Peyer's patch (tissue), 4 donors: ENCODE data around the gene GRWD1. TPM values are rescaled to one million over a fixed set of nuclear protein-coding genes. Genes with fewer than 3 reads are reported as not detected.
A peak's percentile ranks its signal among the peaks of the same experiment; 100 is the strongest.

ENCODE experiments used
- DNase-seq, 3 donors: peaks; one replicate each; pipeline ENCODE4 v3.0.0-alpha.2; 2017 to 2019
- H3K27ac ChIP-seq, 4 donors: fragments of 200-600 bp; sonication (generic); one replicate each; pipeline ENCODE4 v1.5.1; 2016 to 2019
- H3K27me3 ChIP-seq, 2 donors: fragments of 200-600 bp; sonication (generic); one replicate each; pipeline ENCODE4 v1.5.1; 2019
- H3K36me3 ChIP-seq, 3 donors: fragments of 200-600 bp; sonication (generic); one replicate each; pipeline ENCODE4 v1.5.1; 2016 to 2019
- H3K4me1 ChIP-seq, 4 donors: fragments of 200-600 bp; sonication (generic); one replicate each; pipeline ENCODE4 v1.5.1; 2016 to 2019
- H3K4me3 ChIP-seq, 4 donors: fragments of 200-600 bp; sonication (generic); 1 replicate in 3 of 4; 2 replicates in 1 of 4; pipeline ENCODE4 v1.5.1; 2016 to 2019; ENCODE audit warnings: mild to moderate bottlenecking in 1 of 4
- H3K9me3 ChIP-seq, 4 donors: fragments of 200-600 bp; sonication (generic); one replicate each; pipeline ENCODE4 v1.5.1; 2016 to 2019; ENCODE audit warnings: mild to moderate bottlenecking in 1 of 4
- CTCF ChIP-seq, 6 experiments: fragments of 450-650 bp in 4 of 6; fragments of 200-600 bp in 2 of 6; sonication (generic) in 1 of 6; IDR thresholded peaks; one replicate each; pipeline ENCODE4 v1.5.1; 2017 to 2019; ENCODE audit warnings: antibody characterized with exemption in 6 of 6, mild to moderate bottlenecking in 3 of 6, moderate library complexity in 1 of 6
- POLR2A ChIP-seq, 2 donors: fragments of 450-650 bp; IDR thresholded peaks; one replicate each; pipeline ENCODE4 v1.5.1; 2017; ENCODE audit warnings: antibody characterized with exemption in 2 of 2, mild to moderate bottlenecking in 2 of 2, moderate library complexity in 2 of 2
- total RNA-seq, 4 donors: library from RNA; depleted of rRNA; stranded (reverse); fragments of >200 nt; gene quantifications; one replicate each; pipeline ENCODE4 v1.1.0, GENCODE V29; 2016

The GRWD1 gene
- total RNA-seq, 4 donors from 2014 or later, result 10.0 to 17.6 (median 15.6) TPM

GRCh38 chr19:48405850-48406249 lies 39.9 kb upstream of the GRWD1 start:
- Histone ChIP-seq H3K27me3 (no peaks in the 10 kb centered on the region), H3K4me3 (no peak overlapping the region), H3K4me1 (no peaks in the 10 kb centered on the region), H3K27ac (no peak overlapping the region), H3K9me3 (no peaks in the 10 kb centered on the region), H3K36me3 (no peaks in the 10 kb centered on the region)
- no peak for TF ChIP-seq CTCF (IDR thresholded peaks at IDR 0.05)
- no peak for TF ChIP-seq POLR2A (IDR thresholded peaks at IDR 0.05)
- DNase-seq, result no peak

GRCh38 chr19:48413879-48414587 lies 31.8 kb upstream of the GRWD1 start:
- Histone ChIP-seq H3K4me1 (peaks cover 0 to 17% (median 6%) of the 10 kb centered on the region in 4 donors), H3K27ac (no peak overlapping the region), H3K27me3 (no peaks in the 10 kb centered on the region), H3K9me3 (no peaks in the 10 kb centered on the region), H3K4me3 (peak overlapping the region in 2 of 4 donors; percentile 30 to 37), H3K36me3 (no peaks in the 10 kb centered on the region)
- TF ChIP-seq CTCF (IDR thresholded peaks at IDR 0.05), result no peak
- TF ChIP-seq POLR2A (IDR thresholded peaks at IDR 0.05), result no peak
- DNase-seq, result no peak

DNA sequence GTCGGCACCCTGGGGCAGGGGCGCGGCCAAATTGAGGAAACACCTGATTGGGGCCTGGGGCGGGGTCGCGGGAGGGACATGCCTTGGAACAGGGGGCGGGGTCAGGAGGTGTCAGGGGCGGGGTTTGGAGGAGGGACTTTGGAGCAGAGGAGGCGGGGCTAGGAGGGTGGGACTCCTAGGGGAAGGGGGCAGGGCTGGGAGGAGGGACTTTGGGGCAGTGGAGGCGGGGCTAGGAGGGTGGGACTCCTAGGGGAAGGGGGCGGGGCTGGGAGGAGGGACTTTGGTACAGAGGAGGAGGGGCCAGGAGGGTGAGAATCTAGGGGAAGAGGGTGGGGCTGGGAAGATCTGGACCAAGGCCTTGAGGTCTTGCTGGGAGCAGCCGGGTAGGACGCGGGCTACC lies 30.4 kb upstream of the GRWD1 start:
- peaks cover 0 to 17% (median 6%) of the 10 kb centered on the region in 4 donors for H3K4me1 ChIP-seq
- TF ChIP-seq POLR2A (IDR thresholded peaks at IDR 0.05) (no peak), CTCF (IDR thresholded peaks at IDR 0.05) (no peak)
- H3K36me3 ChIP-seq, result no peaks in the 10 kb centered on the region
- H3K27me3 ChIP-seq, result no peaks in the 10 kb centered on the region
- peak; percentile 72 to 93 (median 88) for DNase-seq
- peak overlapping the region; percentile 13 to 37 (median 28) for H3K4me3 ChIP-seq
- no peaks in the 10 kb centered on the region for H3K9me3 ChIP-seq
- no peak overlapping the region for H3K27ac ChIP-seq

DNA sequence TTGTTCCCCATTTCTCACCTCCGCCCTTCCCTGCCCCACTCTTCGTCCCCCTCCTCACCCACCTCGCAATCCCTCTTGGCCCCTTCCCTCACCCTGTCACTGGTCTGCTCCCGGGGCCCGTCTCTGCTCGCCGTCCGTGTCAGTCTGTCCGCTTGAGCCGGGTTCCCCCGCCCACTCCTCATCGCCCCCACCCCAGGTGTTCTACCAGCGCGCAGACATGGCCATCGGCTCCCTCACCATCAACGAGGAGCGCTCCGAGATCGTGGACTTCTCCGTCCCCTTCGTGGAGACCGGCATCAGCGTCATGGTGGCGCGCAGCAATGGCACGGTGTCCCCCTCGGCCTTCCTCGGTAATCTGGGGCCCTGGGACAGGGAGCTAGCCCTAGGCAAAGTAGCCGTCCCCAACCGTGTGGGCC lies 30.0 kb upstream of the GRWD1 start:
- DNase-seq, result no peak

GRCh38 chr19:48417421-48417820 lies 28.4 kb upstream of the GRWD1 start:
- Histone ChIP-seq H3K27me3 (no peaks in the 10 kb centered on the region), H3K27ac (no peak overlapping the region), H3K4me1 (peaks cover 0 to 17% (median 6%) of the 10 kb centered on the region in 4 donors), H3K36me3 (no peaks in the 10 kb centered on the region), H3K9me3 (no peaks in the 10 kb centered on the region), H3K4me3 (no peak overlapping the region)
- no peak for DNase-seq
- TF ChIP-seq POLR2A (IDR thresholded peaks at IDR 0.05), result no peak
- no peak for TF ChIP-seq CTCF (IDR thresholded peaks at IDR 0.05)

More for the DNA sequence above, 30.0 kb upstream of the GRWD1 start:
- Histone ChIP-seq H3K9me3 (no peaks in the 10 kb centered on the region), H3K27me3 (no peaks in the 10 kb centered on the region), H3K27ac (no peak overlapping the region), H3K4me1 (peaks cover 0 to 17% (median 6%) of the 10 kb centered on the region in 4 donors), H3K4me3 (peak overlapping the region in 2 of 4 donors; percentile 2 to 37), H3K36me3 (no peaks in the 10 kb centered on the region)
- TF ChIP-seq POLR2A (IDR thresholded peaks at IDR 0.05), result no peak
- no peak for TF ChIP-seq CTCF (IDR thresholded peaks at IDR 0.05)
